Muscle of leg (tissue), 11 donors: ENCODE measurements around the gene SLC39A11. TPM values are rescaled to one million over a fixed set of nuclear protein-coding genes. Genes with fewer than 3 reads are reported as not detected.
A peak's percentile ranks its signal among the peaks of the same experiment; 100 is the strongest.
"Not testable (repeated sequence)": the region's sequence is repeated elsewhere in the genome, so short reads cannot be mapped to it uniquely, and the experiment has no call there.

ENCODE experiments used
- DNase-seq: peaks from one replicate; pipeline ENCODE4 v3.0.0; 2013
- H3K27ac ChIP-seq: one replicate; pipeline ENCODE4 v1.5.1; 2013; ENCODE audit warnings: mild to moderate bottlenecking, low read length, control low read depth
- H3K27me3 ChIP-seq: one replicate; pipeline ENCODE4 v1.6.1; 2013; ENCODE audit warnings: low read length; ENCODE audit not compliant: control insufficient read depth, insufficient read depth
- H3K36me3 ChIP-seq: one replicate; pipeline ENCODE4 v1.6.1; 2013; ENCODE audit warnings: low read length; ENCODE audit not compliant: control insufficient read depth, insufficient read depth
- H3K4me1 ChIP-seq: one replicate; pipeline ENCODE4 v1.6.1; 2013; ENCODE audit warnings: low read length; ENCODE audit not compliant: control insufficient read depth, insufficient read depth
- H3K4me3 ChIP-seq: one replicate; pipeline ENCODE4 v1.5.1; 2013; ENCODE audit warnings: low read length, control low read depth
- H3K9me3 ChIP-seq: replicated peaks from 2 replicates; pipeline ENCODE4 v1.6.1; 2013; ENCODE audit warnings: low read depth, low read length; ENCODE audit not compliant: control insufficient read depth
- WGBS: methylation state at CpG from one replicate; pipeline ENCODE4 v1.1.5; 2013; ENCODE audit warnings: missing lambda C conversion rate; ENCODE audit not compliant: insufficient coverage; 5-methylcytosine and 5-hydroxymethylcytosine counted together
- polyA plus RNA-seq, 8 donors: library from polyadenylated mRNA; unstranded; fragments of 120-200 nt; gene quantifications; one replicate each; pipeline versions ENCODE4 v1.2.1 to v1.2.3, GENCODE V29; 2013; ENCODE audit warnings: inconsistent platforms in 1 of 8, low replicate concordance in 1 of 8; ENCODE audit not compliant: insufficient read length in 8 of 8, insufficient read depth in 1 of 8
- total RNA-seq: library from RNA; stranded (reverse); fragments of 120-200 nt; gene quantifications from one replicate; pipeline ENCODE4 v1.2.4, GENCODE V29; 2013

SLC39A11 gene
- total and polyA plus RNA-seq, 9 donors, result 8.7 to 13.6 (median 10.0) TPM

GRCh38 chr17:72832306-72832705, 260.2 kb downstream of the SLC39A11 start:
- Histone ChIP-seq H3K36me3 (no peaks in the 10 kb centered on the region), H3K9me3 (no peaks in the 10 kb centered on the region), H3K4me3 (no peak overlapping the region), H3K27ac (no peak overlapping the region), H3K27me3 (no peaks in the 10 kb centered on the region), H3K4me1 (no peaks in the 10 kb centered on the region)
- DNase-seq, result no peak
- WGBS, result 97% methylated on average over 4 of the region's 6 CpGs

GRCh38 chr17:72829883-72830282, 262.6 kb downstream of the SLC39A11 start:
- no peak for DNase-seq
- Histone ChIP-seq H3K4me3 (no peak overlapping the region), H3K4me1 (no peaks in the 10 kb centered on the region), H3K9me3 (peaks cover 18% of the 10 kb centered on the region), H3K36me3 (no peaks in the 10 kb centered on the region), H3K27me3 (no peaks in the 10 kb centered on the region), H3K27ac (no peak overlapping the region)
- WGBS, result 82% methylated on average over 2 of the region's 4 CpGs

- DNase-seq, result no peak
- H3K27ac ChIP-seq, result no peak overlapping the region
- no peak overlapping the region for H3K4me3 ChIP-seq
- no peaks in the 10 kb centered on the region for H3K36me3 ChIP-seq
- H3K9me3 ChIP-seq, result peaks cover 19% of the 10 kb centered on the region
- no peaks in the 10 kb centered on the region for H3K27me3 ChIP-seq
- no peaks in the 10 kb centered on the region for H3K4me1 ChIP-seq
- WGBS, result no CpG with 5 or more reads among the region's 4 CpGs
Observed at GRCh38 chr17:72826602-72827001, 265.9 kb downstream of the SLC39A11 start.

- WGBS, result no CpG with 5 or more reads among the region's 2 CpGs
Observed at GRCh38 chr17:72826059-72826458, 266.4 kb downstream of the SLC39A11 start.

GRCh38 chr17:72825218-72825617, 267.3 kb downstream of the SLC39A11 start:
- H3K27me3 ChIP-seq, result no peaks in the 10 kb centered on the region
- 17% methylated on average over 1 of the region's 1 CpG for WGBS
- no peak for DNase-seq

More at GRCh38 chr17:72826059-72826458, 266.4 kb downstream of the SLC39A11 start:
- not testable (repeated sequence) for H3K4me1 ChIP-seq, H3K27me3 ChIP-seq, H3K4me3 ChIP-seq, DNase-seq, H3K36me3 ChIP-seq, H3K27ac ChIP-seq
- peaks cover 19% of the 10 kb centered on the region for H3K9me3 ChIP-seq

GRCh38 chr17:72824267-72824666, 268.2 kb downstream of the SLC39A11 start:
- not testable (repeated sequence) for H3K4me3 ChIP-seq, H3K4me1 ChIP-seq, H3K27ac ChIP-seq, DNase-seq, H3K36me3 ChIP-seq, H3K27me3 ChIP-seq
- WGBS, result 100% methylated on average over 3 of the region's 4 CpGs
- peaks cover 19% of the 10 kb centered on the region for H3K9me3 ChIP-seq

More at GRCh38 chr17:72825218-72825617, 267.3 kb downstream of the SLC39A11 start:
- H3K4me3 ChIP-seq, result no peak overlapping the region
- peaks cover 19% of the 10 kb centered on the region for H3K9me3 ChIP-seq
- no peak overlapping the region for H3K27ac ChIP-seq
- H3K36me3 ChIP-seq, result no peaks in the 10 kb centered on the region
- H3K4me1 ChIP-seq, result no peaks in the 10 kb centered on the region

GRCh38 chr17:72822358-72823023, 270.0 kb downstream of the SLC39A11 start:
- H3K4me3 ChIP-seq, result no peak overlapping the region
- H3K27me3 ChIP-seq, result no peaks in the 10 kb centered on the region
- peak; percentile 12 for DNase-seq
- no CpG with 5 or more reads among the region's 5 CpGs for WGBS
- no peaks in the 10 kb centered on the region for H3K4me1 ChIP-seq
- no peaks in the 10 kb centered on the region for H3K36me3 ChIP-seq
- peaks cover 19% of the 10 kb centered on the region for H3K9me3 ChIP-seq
- no peak overlapping the region for H3K27ac ChIP-seq

GRCh38 chr17:72816406-72816805, 276.1 kb downstream of the SLC39A11 start:
- Histone ChIP-seq H3K27ac (no peak overlapping the region), H3K27me3 (no peaks in the 10 kb centered on the region), H3K9me3 (no peaks in the 10 kb centered on the region), H3K4me3 (no peak overlapping the region), H3K36me3 (no peaks in the 10 kb centered on the region), H3K4me1 (no peaks in the 10 kb centered on the region)
- no peak for DNase-seq
- WGBS, result 67% methylated on average over 2 of the region's 7 CpGs

GRCh38 chr17:72813481-72813880, 279.0 kb downstream of the SLC39A11 start:
- Histone ChIP-seq H3K36me3 (no peaks in the 10 kb centered on the region), H3K27ac (no peak overlapping the region)

GRCh38 chr17:72812823-72813222, 279.7 kb downstream of the SLC39A11 start:
- Histone ChIP-seq H3K36me3 (no peaks in the 10 kb centered on the region), H3K4me1 (no peaks in the 10 kb centered on the region), H3K27me3 (no peaks in the 10 kb centered on the region), H3K9me3 (peaks cover 3% of the 10 kb centered on the region), H3K27ac (no peak overlapping the region), H3K4me3 (no peak overlapping the region)
- WGBS, result 80% methylated on average over 1 of the region's 7 CpGs
- peak; percentile 9 for DNase-seq

More at GRCh38 chr17:72813481-72813880, 279.0 kb downstream of the SLC39A11 start:
- peaks cover 3% of the 10 kb centered on the region for H3K9me3 ChIP-seq
- H3K4me1 ChIP-seq, result no peaks in the 10 kb centered on the region
- H3K4me3 ChIP-seq, result no peak overlapping the region
- DNase-seq, result peak; percentile 25
- WGBS, result 68% methylated on average over 3 of the region's 5 CpGs
- no peaks in the 10 kb centered on the region for H3K27me3 ChIP-seq
